Measurements from ENCODE around the gene MPHOSPH8.

MPHOSPH8 gene

GRCh38 chr13:19713186-19713965 is 79.9 kb downstream of the MPHOSPH8 start:
- Histone ChIP-seq H3K4me3 (replicated peaks; ENCODE audit: low read depth, low read length) (no peak overlapping the region), H3K36me3 (ENCODE audit: control insufficient read depth, insufficient read depth, low read length) (no peaks in the 10 kb centered on the region; the same call in 1 of the 2 replicates), H3K27me3 (replicated peaks; ENCODE audit: control insufficient read depth, insufficient read depth, low read length) (no peaks in the 10 kb centered on the region)
- DNase-seq (ENCODE audit: extremely low read depth, insufficient read length) = peak; percentile 6
- no peak for TF ChIP-seq CTCF (IDR thresholded peaks at IDR 0.05; ENCODE audit: insufficient read depth, low read length, poor library complexity, severe bottlenecking)

- no peak for TF ChIP-seq CTCF (IDR thresholded peaks at IDR 0.05; ENCODE audit: insufficient read depth, low read length, poor library complexity, severe bottlenecking)
- H3K27me3 ChIP-seq (replicated peaks; ENCODE audit: control insufficient read depth, insufficient read depth, low read length) = no peaks in the 10 kb centered on the region
- DNase-seq (ENCODE audit: extremely low read depth, insufficient read length) = no peak
- no peak overlapping the region for H3K4me3 ChIP-seq (replicated peaks; ENCODE audit: low read depth, low read length)
- no peaks in the 10 kb centered on the region; the same call in none of the 2 replicates for H3K36me3 ChIP-seq (ENCODE audit: control insufficient read depth, insufficient read depth, low read length)
Measured at GRCh38 chr13:19720039-19720438, 86.6 kb downstream of the MPHOSPH8 start.

Data from GM06990 (cell line).